NCI-H2227 (cell line): ENCODE data around the gene PARD3.
"Not testable (repeated sequence)": the region's sequence is repeated elsewhere in the genome, so short reads cannot be mapped to it uniquely, and the experiment has no call there.

Source experiments
- DNase-seq: peaks from one replicate; lab custom pipeline; 2025; ENCODE audit not compliant: unreplicated experiment; lab: John Stamatoyannopoulos, UW

The PARD3 gene

DNA sequence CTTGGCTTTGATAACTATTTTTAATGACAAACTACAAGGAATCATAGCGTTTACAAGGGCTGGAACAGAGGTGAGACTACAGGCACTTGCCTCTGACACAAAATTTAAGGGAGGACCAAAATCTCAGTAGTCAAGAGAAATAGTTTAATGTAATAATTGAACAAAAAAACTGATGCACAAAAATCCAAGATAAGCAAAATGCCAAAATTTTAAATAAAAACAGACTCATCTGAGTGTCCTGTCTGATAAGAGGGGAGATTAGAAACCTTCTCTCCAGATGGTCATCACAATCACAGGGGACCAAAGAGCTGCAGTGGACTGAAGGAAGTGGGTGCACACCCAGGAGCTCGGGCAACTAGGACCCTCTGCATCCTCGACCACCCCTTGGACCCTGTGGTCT, 70.5 kb downstream of the PARD3 start:
- DNase-seq: no peak

DNA sequence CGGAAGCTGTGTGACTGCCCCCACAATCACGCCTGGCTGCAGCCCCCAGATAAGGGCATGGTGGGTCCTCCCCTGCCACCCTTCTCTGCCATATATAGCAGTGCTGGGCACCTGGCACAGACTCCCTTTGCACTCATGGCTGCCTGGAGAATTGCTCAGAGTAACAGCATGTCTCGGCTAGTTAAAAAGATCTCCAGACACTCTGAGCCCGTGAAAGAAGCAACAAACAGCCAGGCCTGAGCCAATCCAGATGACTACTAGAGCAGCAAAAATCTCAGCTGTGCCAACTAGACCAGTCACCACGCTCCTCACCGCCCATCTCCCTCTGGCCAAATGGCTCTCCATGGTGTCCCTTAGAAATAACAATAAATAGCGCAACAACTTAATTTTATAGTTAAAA, 71.3 kb downstream of the PARD3 start:
- no peak for DNase-seq

GRCh38 chr10:34742456-34742855, 72.6 kb downstream of the PARD3 start:
- no peak for DNase-seq

DNA sequence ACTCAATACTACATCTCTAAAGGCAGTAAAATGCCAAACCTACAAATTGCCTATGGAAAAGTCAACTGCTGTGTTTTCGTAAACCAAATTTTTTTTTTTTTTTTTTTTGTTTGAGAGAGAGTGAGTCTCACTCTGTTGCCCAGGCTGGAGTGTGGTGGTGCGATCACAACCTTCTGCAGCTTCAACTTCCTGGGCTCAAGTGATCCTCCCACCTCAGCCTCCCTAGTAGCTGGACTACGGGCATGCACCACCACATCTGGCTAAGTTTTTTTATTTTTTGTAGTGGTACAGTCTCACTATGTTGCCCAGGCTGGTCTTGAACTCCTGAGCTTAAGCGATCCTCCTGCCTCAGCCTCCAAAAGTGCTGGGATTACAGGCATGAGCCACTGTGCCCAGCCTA, 74.0 kb downstream of the PARD3 start:
- DNase-seq: not testable (repeated sequence)

DNA sequence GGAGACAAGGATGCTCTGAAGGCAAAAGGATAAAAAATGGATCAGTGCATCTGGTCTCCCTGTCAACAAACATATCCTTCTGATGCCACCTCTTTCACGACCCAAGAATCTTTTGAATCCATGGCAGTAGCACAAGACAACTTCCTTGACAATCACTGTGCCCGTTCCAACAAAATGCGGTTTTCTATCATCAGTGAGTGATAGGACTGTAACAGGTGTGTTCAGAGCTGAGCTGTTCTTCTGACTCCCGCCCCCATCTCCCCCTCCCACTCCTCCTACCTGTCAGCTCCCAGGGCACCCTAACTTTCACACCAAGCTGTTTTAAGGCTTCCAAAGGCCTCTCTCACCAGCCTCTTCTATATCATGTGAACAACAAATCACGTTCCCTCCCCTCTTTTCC, 74.8 kb downstream of the PARD3 start:
- DNase-seq: no peak

GRCh38 chr10:34739915-34740314, 75.2 kb downstream of the PARD3 start:
- DNase-seq: peak; percentile 75

GRCh38 chr10:34737772-34738169, 77.3 kb downstream of the PARD3 start:
- DNase-seq: no peak

- DNase-seq: no peak
These were observed 77.9 kb downstream of the PARD3 start for GRCh38 chr10:34736976-34737771.

GRCh38 chr10:34734918-34735317, 80.2 kb downstream of the PARD3 start:
- no peak for DNase-seq

DNA sequence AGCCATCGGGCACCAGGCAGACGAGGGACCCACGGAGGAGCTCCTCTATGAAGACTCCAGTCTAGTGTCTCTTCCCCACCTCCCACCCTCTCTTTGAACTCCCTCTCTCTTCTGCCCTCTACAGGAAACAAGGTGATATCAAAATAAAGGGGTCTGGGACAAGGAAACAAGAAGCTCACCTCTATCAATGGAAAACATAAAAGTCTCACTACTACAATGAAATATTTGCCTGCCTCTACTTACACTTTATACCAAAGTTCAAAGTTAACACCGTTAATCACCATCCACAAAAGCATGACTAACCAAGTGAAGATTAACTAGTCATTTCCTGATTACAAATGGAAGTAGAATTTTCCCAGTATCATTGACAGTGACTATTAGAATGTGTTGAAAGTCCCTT, 82.2 kb downstream of the PARD3 start:
- peak; percentile 10 for DNase-seq

- no peak for DNase-seq
These were observed 83.0 kb downstream of the PARD3 start for GRCh38 chr10:34731885-34732701.

GRCh38 chr10:34731213-34731612, 83.9 kb downstream of the PARD3 start:
- no peak for DNase-seq

DNA sequence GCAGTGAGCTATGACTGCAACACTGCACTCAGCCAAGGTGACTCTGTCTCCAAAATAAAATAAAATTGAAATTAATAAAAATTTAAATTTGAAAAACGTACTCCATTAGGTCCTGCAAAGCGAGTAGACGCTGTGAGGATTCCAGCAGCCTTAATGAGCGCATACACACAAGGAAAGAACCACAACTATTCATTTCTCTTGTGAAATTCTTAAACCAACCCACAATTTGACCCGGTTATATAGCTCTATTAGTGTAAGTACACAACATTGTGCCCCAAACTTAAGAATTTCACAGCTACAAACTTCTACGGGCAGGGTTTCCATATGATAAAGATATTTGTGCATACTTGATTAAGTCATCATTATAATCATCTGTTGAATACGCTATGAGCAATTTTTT, 84.4 kb downstream of the PARD3 start:
- DNase-seq: no peak

DNA sequence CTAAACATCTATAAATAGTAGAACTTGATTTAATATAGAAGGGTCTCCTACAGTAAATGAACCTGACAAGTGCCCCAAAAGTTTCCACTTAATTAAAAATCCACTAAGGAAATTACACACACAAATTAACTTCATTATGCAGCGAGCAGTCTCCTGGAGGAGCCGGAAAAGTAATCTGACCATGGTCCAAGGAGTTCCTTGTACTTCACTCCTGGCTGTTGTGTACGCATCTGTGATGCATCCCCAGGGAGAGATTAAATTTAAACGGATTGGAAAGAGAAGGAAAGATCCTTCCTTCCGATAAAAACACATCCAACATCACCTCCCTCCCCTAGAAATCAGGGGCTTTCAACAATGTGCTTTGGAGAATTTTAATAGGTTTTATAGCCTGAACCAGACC, 85.5 kb downstream of the PARD3 start:
- DNase-seq: no peak

GRCh38 chr10:34728361-34728760, 86.7 kb downstream of the PARD3 start:
- no peak for DNase-seq

- peak; percentile 6 for DNase-seq
These were observed 87.5 kb downstream of the PARD3 start for GRCh38 chr10:34727595-34728033.

DNA sequence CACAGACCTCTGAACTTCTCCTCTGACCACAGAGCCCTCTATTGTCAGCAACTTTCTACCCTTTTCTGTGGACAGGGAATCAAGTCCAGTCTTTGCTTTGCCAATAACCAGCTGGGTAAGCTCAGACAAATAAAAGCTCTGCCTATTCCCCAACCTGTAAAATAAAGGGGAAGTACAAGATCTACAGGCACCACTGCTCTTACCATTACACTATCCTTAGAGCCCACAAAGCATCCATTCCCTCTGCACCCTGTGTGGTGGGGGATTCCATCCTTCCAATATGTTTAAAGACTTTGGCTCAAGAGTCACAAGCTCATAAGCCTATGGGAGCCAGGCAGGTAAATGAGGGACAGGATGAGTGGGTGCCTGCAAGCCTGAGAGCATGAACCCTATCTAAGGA, 88.2 kb downstream of the PARD3 start:
- DNase-seq: no peak

DNA sequence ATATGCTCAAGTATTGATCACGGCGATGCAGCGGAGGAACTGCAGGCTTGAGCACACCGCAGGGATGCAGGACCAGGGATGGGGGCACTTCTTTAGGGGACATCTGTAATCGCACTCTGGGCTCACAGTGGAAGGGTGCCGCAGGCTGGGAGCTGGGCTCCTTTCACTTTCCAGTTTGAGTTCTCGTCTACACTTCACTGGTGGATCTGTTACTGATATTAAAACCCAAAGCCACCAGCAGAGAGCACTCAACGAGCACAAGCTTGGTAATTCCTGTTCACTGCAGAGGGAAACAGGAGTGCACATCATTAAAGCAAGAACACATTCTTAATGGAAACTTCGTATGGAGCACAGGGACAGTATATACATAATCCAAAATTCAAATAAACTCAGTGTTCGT, 91.3 kb downstream of the PARD3 start:
- DNase-seq: no peak

DNA sequence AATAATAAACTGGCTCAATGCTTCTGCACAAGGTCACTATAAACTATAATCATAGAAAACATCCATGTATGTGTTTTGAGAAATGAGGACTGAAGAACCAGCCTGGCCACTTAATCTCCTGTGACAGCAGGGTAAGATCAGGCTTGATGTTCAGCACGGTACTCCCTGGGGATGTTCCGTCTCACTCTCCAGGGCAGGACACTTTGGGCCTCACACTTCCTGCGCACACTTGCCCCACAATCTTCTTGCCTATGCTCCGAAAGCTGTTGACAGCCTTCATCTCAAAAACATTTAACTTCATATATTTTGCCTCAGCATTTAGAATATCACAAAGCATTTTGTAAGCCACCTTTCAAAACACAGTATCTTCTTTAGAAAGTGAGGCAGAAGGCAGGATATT, 92.7 kb downstream of the PARD3 start:
- DNase-seq: no peak

DNA sequence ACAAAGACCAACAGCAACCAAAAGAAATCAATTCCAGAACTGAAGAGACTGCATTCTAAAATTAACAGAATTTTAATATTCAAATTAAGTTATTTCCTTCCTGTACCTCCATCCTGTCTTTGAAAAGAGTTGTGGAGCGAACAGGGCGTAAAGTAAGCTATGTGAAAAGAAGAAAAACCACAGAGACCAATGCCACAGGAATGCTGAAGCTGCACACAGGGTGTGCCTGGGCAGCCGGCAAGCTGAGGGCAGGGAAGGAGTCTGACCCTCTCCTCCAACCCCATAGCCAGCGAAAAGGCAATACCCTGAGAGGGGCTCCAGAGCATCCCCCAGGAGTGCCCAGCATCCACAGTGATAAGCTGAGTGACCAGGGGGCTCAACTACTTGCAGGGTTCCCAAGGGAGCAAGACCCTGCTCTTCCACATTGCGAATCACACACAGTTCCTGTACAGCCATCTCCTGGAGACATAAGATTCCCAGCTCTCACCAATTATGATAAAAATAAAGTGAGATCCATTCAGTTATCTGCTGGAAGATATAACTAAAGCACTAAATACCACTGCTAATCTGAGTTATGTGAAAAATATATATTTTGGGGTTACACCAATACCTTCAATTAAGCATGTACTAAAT, 93.8 kb downstream of the PARD3 start:
- no peak for DNase-seq

GRCh38 chr10:34719746-34720145, 95.3 kb downstream of the PARD3 start:
- no peak for DNase-seq

DNA sequence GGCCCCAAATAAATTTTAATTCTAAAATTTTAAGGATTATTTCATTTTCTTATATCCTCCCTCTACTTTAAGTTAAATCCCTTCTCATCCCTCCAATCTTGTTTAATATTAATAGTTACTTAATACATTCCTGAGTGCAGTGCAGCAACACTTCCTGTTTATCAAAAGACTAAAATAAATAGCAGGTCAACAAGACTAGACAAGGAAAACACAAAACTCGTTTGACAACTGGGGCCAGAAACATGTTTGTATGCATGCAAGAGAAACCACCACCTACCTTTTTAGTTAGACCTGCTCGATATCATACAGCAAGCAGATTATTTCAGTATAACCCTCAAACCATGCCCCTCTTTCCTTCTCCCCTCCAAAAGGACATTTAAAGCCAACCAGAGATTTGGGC, 95.8 kb downstream of the PARD3 start:
- no peak for DNase-seq
